Measurements from ENCODE around the gene MARS1. TPM values are rescaled to one million over a fixed set of nuclear protein-coding genes. Genes with fewer than 3 reads are reported as not detected.
"Not testable (repeated sequence)": the region's sequence is repeated elsewhere in the genome, so short reads cannot be mapped to it uniquely, and the experiment has no call there.

Gene MARS1
- total RNA-seq, 1 experiment from 2014 or later = 209 TPM

DNA sequence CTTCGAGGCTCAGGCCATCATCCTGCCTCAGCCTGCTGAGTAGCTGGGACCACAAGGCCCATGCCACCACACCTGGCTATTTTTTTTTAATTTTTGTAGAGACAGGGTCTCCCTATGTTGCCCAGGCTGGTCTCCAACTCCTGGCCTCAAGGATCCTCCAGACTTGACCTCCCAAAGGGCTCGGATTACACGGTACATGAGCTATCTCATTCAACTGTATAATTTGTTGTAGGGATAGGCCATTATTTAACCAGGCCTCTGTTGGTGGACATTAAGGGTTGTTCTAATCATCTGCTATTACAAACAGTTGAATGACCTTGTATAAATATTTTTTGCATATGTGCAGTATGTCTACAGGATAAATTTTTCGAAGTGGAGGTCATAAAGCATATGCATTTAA, 71.0 kb downstream of the MARS1 start:
- Histone ChIP-seq H3K9ac (ENCODE audit: low read length) (no peak overlapping the region), H3K79me2 (ENCODE audit: low read length) (no peaks in the 10 kb centered on the region), H3K36me3 (ENCODE audit: low read depth, low read length) (no peaks in the 10 kb centered on the region), H3K4me2 (ENCODE audit: low read length) (no peak overlapping the region), H3K27ac (ENCODE audit: low read length) (no peak overlapping the region), H3K9me3 (ENCODE audit: low read length) (no peaks in the 10 kb centered on the region), H3K27me3 (ENCODE audit: low read length) (peaks cover 6% of the 10 kb centered on the region; the same call in 1 of the 2 replicates), H3K9me2 (replicated peaks; ENCODE audit: low read length) (no peaks in the 10 kb centered on the region), H4K20me1 (ENCODE audit: low read length) (no peaks in the 10 kb centered on the region), H3K4me3 (ENCODE audit: low read length) (no peak overlapping the region), H2AFZ (ENCODE audit: low read length) (no peak overlapping the region), H3F3A (ENCODE audit: low read length, unreplicated experiment) (no peaks in the 10 kb centered on the region), H3K4me1 (ENCODE audit: insufficient read depth, low read length) (no peaks in the 10 kb centered on the region)
- DNase-seq (no peak), ATAC-seq (no peak)
- intact Hi-C loops (cut with micrococcal nuclease) = no loop called here
- TF ChIP-seq, protein P1, sequence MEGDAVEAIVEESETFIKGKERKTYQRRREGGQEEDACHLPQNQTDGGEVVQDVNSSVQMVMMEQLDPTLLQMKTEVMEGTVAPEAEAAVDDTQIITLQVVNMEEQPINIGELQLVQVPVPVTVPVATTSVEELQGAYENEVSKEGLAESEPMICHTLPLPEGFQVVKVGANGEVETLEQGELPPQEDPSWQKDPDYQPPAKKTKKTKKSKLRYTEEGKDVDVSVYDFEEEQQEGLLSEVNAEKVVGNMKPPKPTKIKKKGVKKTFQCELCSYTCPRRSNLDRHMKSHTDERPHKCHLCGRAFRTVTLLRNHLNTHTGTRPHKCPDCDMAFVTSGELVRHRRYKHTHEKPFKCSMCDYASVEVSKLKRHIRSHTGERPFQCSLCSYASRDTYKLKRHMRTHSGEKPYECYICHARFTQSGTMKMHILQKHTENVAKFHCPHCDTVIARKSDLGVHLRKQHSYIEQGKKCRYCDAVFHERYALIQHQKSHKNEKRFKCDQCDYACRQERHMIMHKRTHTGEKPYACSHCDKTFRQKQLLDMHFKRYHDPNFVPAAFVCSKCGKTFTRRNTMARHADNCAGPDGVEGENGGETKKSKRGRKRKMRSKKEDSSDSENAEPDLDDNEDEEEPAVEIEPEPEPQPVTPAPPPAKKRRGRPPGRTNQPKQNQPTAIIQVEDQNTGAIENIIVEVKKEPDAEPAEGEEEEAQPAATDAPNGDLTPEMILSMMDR (conservative IDR thresholded peaks at IDR 0.05; ENCODE audit: low read depth, low read length) = no peak
- TF ChIP-seq EZH2 (IDR thresholded peaks at IDR 0.05; ENCODE audit: low read length, unreplicated experiment) (no peak), EZH2phosphoT487 (IDR thresholded peaks at IDR 0.05; ENCODE audit: borderline replicate concordance, low read length) (no peak)
- CTCF ChIA-PET = no interaction called here
- POLR2A ChIA-PET (ENCODE audit: unreplicated experiment) = no interaction called here
- no TSS peak for BruUV-seq (replicated peaks)

DNA sequence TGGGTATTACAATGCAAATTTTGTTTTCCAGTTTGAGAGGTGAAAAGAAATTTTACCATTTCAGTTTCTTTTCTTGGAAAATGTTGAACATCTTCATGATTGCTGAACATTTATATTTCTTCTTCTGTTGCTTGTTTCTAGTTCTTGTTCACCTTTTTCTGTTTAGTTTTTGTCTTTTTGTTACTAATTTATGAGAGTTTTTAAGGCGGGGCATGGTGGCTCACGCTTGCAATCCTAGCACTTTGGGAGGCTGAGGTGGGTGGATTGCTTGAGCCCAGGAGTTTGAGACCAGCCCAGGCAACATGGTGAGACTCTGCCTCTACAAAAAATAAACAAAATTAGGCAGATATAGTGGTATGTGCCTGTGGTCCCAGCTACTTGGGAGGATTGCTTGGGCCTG, 72.6 kb downstream of the MARS1 start:
- no peak overlapping the region for H2AFZ ChIP-seq (ENCODE audit: low read length)
- ChIA-PET POLR2A (ENCODE audit: unreplicated experiment) (no interaction called here), CTCF (no interaction called here)
- H3K27me3 ChIP-seq (ENCODE audit: low read length) = peaks cover 12% of the 10 kb centered on the region; the same call in 1 of the 2 replicates
- H3K9me3 ChIP-seq (ENCODE audit: low read length) = no peaks in the 10 kb centered on the region
- BruUV-seq (replicated peaks) = no TSS peak
- no peak for DNase-seq
- no peaks in the 10 kb centered on the region for H3K79me2 ChIP-seq (ENCODE audit: low read length)
- H3K4me1 ChIP-seq (ENCODE audit: insufficient read depth, low read length) = no peaks in the 10 kb centered on the region
- H3F3A ChIP-seq (ENCODE audit: low read length, unreplicated experiment) = no peaks in the 10 kb centered on the region
- ATAC-seq = no peak
- no peak overlapping the region for H3K4me3 ChIP-seq (ENCODE audit: low read length)
- no peaks in the 10 kb centered on the region for H4K20me1 ChIP-seq (ENCODE audit: low read length)
- intact Hi-C loops (cut with micrococcal nuclease) = no loop called here
- H3K9me2 ChIP-seq (replicated peaks; ENCODE audit: low read length) = no peaks in the 10 kb centered on the region
- H3K4me2 ChIP-seq (ENCODE audit: low read length) = no peak overlapping the region
- no peak overlapping the region for H3K27ac ChIP-seq (ENCODE audit: low read length)
- TF ChIP-seq EZH2 (IDR thresholded peaks at IDR 0.05; ENCODE audit: low read length, unreplicated experiment) = no peak
- no peak for TF ChIP-seq EZH2phosphoT487 (IDR thresholded peaks at IDR 0.05; ENCODE audit: borderline replicate concordance, low read length)
- TF ChIP-seq, protein P1 (conservative IDR thresholded peaks at IDR 0.05; ENCODE audit: low read depth, low read length) = no peak
- no peaks in the 10 kb centered on the region for H3K36me3 ChIP-seq (ENCODE audit: low read depth, low read length)
- H3K9ac ChIP-seq (ENCODE audit: low read length) = no peak overlapping the region

DNA sequence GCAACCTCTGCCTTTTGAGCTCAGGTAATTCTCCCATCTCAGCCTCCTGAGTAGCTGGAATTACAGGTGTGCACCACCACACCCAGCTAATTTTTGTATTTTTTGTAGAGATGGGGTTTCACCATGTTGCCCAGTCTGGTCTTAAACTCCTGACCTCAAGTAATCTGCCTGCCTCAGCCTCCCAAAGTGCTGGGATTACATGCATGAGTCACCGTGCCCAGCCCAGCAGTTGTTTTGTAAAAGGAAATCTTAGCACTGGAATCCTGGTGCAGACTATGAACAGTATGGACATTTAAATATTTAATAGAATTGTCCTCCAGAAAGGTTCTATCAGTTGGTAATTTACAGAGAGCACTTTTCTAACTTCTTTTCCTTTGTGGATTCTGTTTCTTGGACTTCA, 73.2 kb downstream of the MARS1 start:
- H3K4me3 ChIP-seq (ENCODE audit: low read length); H3K9me3 ChIP-seq (ENCODE audit: low read length); H2AFZ ChIP-seq (ENCODE audit: low read length); H3K36me3 ChIP-seq (ENCODE audit: low read depth, low read length); H3K27ac ChIP-seq (ENCODE audit: low read length); H4K20me1 ChIP-seq (ENCODE audit: low read length); H3K4me1 ChIP-seq (ENCODE audit: insufficient read depth, low read length); H3K9me2 ChIP-seq (replicated peaks; ENCODE audit: low read length); H3K9ac ChIP-seq (ENCODE audit: low read length); POLR2A ChIA-PET (ENCODE audit: unreplicated experiment); intact Hi-C loops (cut with micrococcal nuclease); CTCF ChIA-PET; H3F3A ChIP-seq (ENCODE audit: low read length, unreplicated experiment); BruUV-seq (replicated peaks); H3K4me2 ChIP-seq (ENCODE audit: low read length); H3K79me2 ChIP-seq (ENCODE audit: low read length): not testable (repeated sequence)
- ATAC-seq (0 out of 2 replicates have a peak, but pooled peaks have one; percentile 50), DNase-seq (peak; percentile 27)
- H3K27me3 ChIP-seq (ENCODE audit: low read length) = peaks cover 12% of the 10 kb centered on the region; the same call in 1 of the 2 replicates
